Urothelium cell line (cell line): ENCODE measurements around the gene PCBD1.

Experiments
- DNase-seq: peaks from one replicate; pipeline ENCODE4 v3.0.0; 2011; ENCODE audit warnings: low spot score, mixed read lengths
- FAIRE-seq: peaks from 2 replicates; lab custom pipeline; 2011; peaks lifted over from hg19 to GRCh38; lab: Jason Lieb, UNC

Gene PCBD1

GRCh38 chr10:70905071-70906021 lies 17.0 kb upstream of the PCBD1 start:
- no peak for FAIRE-seq
- no peak for DNase-seq

- FAIRE-seq (peak; percentile 95), DNase-seq (peak; percentile 84)
Measured at GRCh38 chr10:70903262-70903921, 15.0 kb upstream of the PCBD1 start.

GRCh38 chr10:70902661-70903261 lies 14.4 kb upstream of the PCBD1 start:
- no peak for DNase-seq
- FAIRE-seq = no peak

GRCh38 chr10:70901276-70901878 lies 13.0 kb upstream of the PCBD1 start:
- FAIRE-seq = no peak
- DNase-seq = no peak

- no peak for DNase-seq
- FAIRE-seq = no peak
Measured at GRCh38 chr10:70899096-70899495, 10.7 kb upstream of the PCBD1 start.

- DNase-seq (no peak), FAIRE-seq (no peak)
Measured at GRCh38 chr10:70898687-70899086, 10.3 kb upstream of the PCBD1 start.

GRCh38 chr10:70896551-70896950 lies 8.2 kb upstream of the PCBD1 start:
- FAIRE-seq (no peak), DNase-seq (no peak)

GRCh38 chr10:70894416-70894815 lies 6.1 kb upstream of the PCBD1 start:
- DNase-seq (no peak), FAIRE-seq (no peak)

GRCh38 chr10:70893227-70894006 lies 5.1 kb upstream of the PCBD1 start:
- DNase-seq = no peak

GRCh38 chr10:70892631-70893030 lies 4.3 kb upstream of the PCBD1 start:
- DNase-seq (no peak), FAIRE-seq (no peak)

More at GRCh38 chr10:70893227-70894006, 5.1 kb upstream of the PCBD1 start:
- peak; percentile 30 for FAIRE-seq

- DNase-seq = no peak
Measured at GRCh38 chr10:70891627-70892026, 3.3 kb upstream of the PCBD1 start.

GRCh38 chr10:70890917-70891431 lies 2.6 kb upstream of the PCBD1 start:
- DNase-seq (no peak), FAIRE-seq (peak; percentile 44)

More at GRCh38 chr10:70891627-70892026, 3.3 kb upstream of the PCBD1 start:
- FAIRE-seq = no peak

- FAIRE-seq = no peak
- DNase-seq = no peak
Measured at GRCh38 chr10:70889291-70889690, 926 bp upstream of the PCBD1 start.

- no peak for DNase-seq
- no peak for FAIRE-seq
Measured at GRCh38 chr10:70886921-70887665, 1.3 kb downstream of the PCBD1 start.

GRCh38 chr10:70885931-70886903 lies 2.1 kb downstream of the PCBD1 start:
- no peak for FAIRE-seq
- no peak for DNase-seq

- FAIRE-seq (no peak), DNase-seq (no peak)
Measured at GRCh38 chr10:70885481-70885880, 2.9 kb downstream of the PCBD1 start.

- DNase-seq = no peak
- no peak for FAIRE-seq
Measured at GRCh38 chr10:70884741-70885140, 3.6 kb downstream of the PCBD1 start.

GRCh38 chr10:70880077-70880534 lies 8.3 kb downstream of the PCBD1 start:
- DNase-seq (peak; percentile 83), FAIRE-seq (peak; percentile 50)
